ENCODE measurements around the gene EPHB1. TPM values are rescaled to one million over a fixed set of nuclear protein-coding genes. Genes with fewer than 3 reads are reported as not detected.

EPHB1 gene
- polyA plus RNA-seq, 3 donors: 0.06 to 0.55 TPM; not detected in 1

DNA sequence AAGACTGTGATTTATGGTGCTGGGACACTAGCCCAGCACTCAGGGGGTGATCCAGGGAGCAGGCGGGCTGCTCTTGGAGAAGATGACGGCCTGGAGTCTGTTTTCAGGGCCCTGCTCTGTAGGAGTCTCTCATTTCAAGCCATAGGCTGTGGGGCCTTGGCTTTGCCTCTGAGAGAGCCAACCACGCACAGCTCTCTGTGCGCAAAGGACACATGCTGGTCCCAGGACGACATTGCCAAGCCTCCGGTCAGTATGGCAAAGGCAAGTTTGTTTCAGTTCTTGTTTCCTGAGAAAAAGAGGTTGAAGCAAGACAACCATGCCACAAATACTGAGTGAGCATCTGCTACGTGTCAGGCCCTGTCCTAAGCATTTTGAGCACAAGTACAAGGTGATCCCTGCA is 197.1 kb downstream of the EPHB1 start:
- peaks cover 2% of the 10 kb centered on the region for H3K4me1 Mint-ChIP-seq
- Histone ChIP-seq H3K36me3 (replicated peaks in 1 of 2; ENCODE audit: control insufficient read depth in 1 of 2, insufficient read depth in 2 of 2, low read length in 2 of 2) (no peaks in the 10 kb centered on the region), H2AFZ (ENCODE audit: insufficient read depth, low read depth, low read length, poor library complexity, severe bottlenecking) (no peak overlapping the region), H3K4me3 (replicated peaks in 1 of 3; ENCODE audit: low read depth in 2 of 3, low read length in 3 of 3) (no peak overlapping the region), H3K4me1 (ENCODE audit: control insufficient read depth in 1 of 2, insufficient read depth in 2 of 2, low read length in 2 of 2) (no peaks in the 10 kb centered on the region), H3K4me2 (replicated peaks; ENCODE audit: extremely low read depth, low read length, poor library complexity, severe bottlenecking) (no peak overlapping the region), H3K9me3 (replicated peaks in 1 of 2; ENCODE audit: control insufficient read depth in 1 of 2, insufficient read depth in 1 of 2, low read length in 2 of 2) (no peaks in the 10 kb centered on the region), H4K20me1 (ENCODE audit: insufficient read depth, low read length) (no peaks in the 10 kb centered on the region), H3K27ac (ENCODE audit: low read depth in 1 of 2, low read length in 2 of 2) (no peak overlapping the region), H3K79me2 (ENCODE audit: insufficient read depth, low read length) (no peaks in the 10 kb centered on the region), H3K9ac (ENCODE audit: insufficient read depth, low read length, poor library complexity, severe bottlenecking) (no peak overlapping the region), H3K27me3 (ENCODE audit: control insufficient read depth in 2 of 2, insufficient read depth in 2 of 2, low read length in 2 of 2) (no peaks in the 10 kb centered on the region)
- intact Hi-C loops (cut with micrococcal nuclease): no loop called here
- peaks cover 2 to 6% (median 4%) of the 10 kb centered on the region in 3 donors for H3K27me3 Mint-ChIP-seq (ENCODE audit: low read depth in 3 of 3)
- DNase-seq: no peak
- TF ChIP-seq, protein P1, sequence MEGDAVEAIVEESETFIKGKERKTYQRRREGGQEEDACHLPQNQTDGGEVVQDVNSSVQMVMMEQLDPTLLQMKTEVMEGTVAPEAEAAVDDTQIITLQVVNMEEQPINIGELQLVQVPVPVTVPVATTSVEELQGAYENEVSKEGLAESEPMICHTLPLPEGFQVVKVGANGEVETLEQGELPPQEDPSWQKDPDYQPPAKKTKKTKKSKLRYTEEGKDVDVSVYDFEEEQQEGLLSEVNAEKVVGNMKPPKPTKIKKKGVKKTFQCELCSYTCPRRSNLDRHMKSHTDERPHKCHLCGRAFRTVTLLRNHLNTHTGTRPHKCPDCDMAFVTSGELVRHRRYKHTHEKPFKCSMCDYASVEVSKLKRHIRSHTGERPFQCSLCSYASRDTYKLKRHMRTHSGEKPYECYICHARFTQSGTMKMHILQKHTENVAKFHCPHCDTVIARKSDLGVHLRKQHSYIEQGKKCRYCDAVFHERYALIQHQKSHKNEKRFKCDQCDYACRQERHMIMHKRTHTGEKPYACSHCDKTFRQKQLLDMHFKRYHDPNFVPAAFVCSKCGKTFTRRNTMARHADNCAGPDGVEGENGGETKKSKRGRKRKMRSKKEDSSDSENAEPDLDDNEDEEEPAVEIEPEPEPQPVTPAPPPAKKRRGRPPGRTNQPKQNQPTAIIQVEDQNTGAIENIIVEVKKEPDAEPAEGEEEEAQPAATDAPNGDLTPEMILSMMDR (IDR thresholded peaks at IDR 0.05): no peak
- peaks cover 0 to 3% (median 0%) of the 10 kb centered on the region in 7 donors for H3K9me3 Mint-ChIP-seq
- H3K27ac Mint-ChIP-seq: no peak overlapping the region
- no peaks in the 10 kb centered on the region for H3K36me3 Mint-ChIP-seq
- 82% methylated on average over 7 of the region's 7 CpGs for WGBS (ENCODE audit: insufficient coverage)
- H3K4me3 Mint-ChIP-seq: no peak overlapping the region

DNA sequence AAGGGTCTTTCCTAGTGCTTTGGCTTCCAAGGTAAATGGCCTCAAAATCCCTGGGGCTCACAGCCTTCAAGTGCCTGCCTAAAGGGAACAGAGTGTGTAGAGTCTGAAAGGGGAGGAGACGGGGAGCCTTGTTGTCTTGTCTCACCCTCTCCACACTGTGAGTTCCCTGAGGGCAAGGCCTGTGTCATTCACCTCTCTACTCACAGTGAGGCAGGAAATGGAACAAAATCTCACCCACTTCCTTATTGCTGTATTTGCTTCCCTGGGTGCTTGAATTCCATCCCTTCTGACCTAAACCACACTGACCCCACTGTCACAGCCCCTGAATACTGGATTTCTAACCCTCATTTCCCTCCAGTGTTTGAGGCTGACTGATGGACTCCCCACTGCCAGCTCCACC is 197.5 kb downstream of the EPHB1 start:
- Mint-ChIP-seq H3K27ac (no peak overlapping the region), H3K4me1 (peaks cover 2% of the 10 kb centered on the region)
- WGBS (ENCODE audit: insufficient coverage): no CpG with 5 or more reads among the region's 1 CpG

More for the DNA sequence above, 197.5 kb downstream of the EPHB1 start:
- no peak overlapping the region for H3K9ac ChIP-seq (ENCODE audit: insufficient read depth, low read length, poor library complexity, severe bottlenecking)
- Mint-ChIP-seq H3K36me3 (no peaks in the 10 kb centered on the region), H3K4me3 (no peak overlapping the region), H3K9me3 (peaks cover 0 to 3% (median 0%) of the 10 kb centered on the region in 7 donors), H3K27me3 (ENCODE audit: low read depth in 3 of 3) (peaks cover 2 to 4% (median 4%) of the 10 kb centered on the region in 3 donors)
- intact Hi-C loops (cut with micrococcal nuclease): no loop called here
- no peak for DNase-seq
- no peaks in the 10 kb centered on the region for H4K20me1 ChIP-seq (ENCODE audit: insufficient read depth, low read length)
- no peak overlapping the region for H3K4me3 ChIP-seq (replicated peaks in 1 of 3; ENCODE audit: low read depth in 2 of 3, low read length in 3 of 3)
- no peak overlapping the region for H2AFZ ChIP-seq (ENCODE audit: insufficient read depth, low read depth, low read length, poor library complexity, severe bottlenecking)
- no peaks in the 10 kb centered on the region for H3K79me2 ChIP-seq (ENCODE audit: insufficient read depth, low read length)
- no peaks in the 10 kb centered on the region for H3K27me3 ChIP-seq (ENCODE audit: control insufficient read depth in 2 of 2, insufficient read depth in 2 of 2, low read length in 2 of 2)
- no peaks in the 10 kb centered on the region for H3K4me1 ChIP-seq (ENCODE audit: control insufficient read depth in 1 of 2, insufficient read depth in 2 of 2, low read length in 2 of 2)
- no peaks in the 10 kb centered on the region for H3K36me3 ChIP-seq (replicated peaks in 1 of 2; ENCODE audit: control insufficient read depth in 1 of 2, insufficient read depth in 2 of 2, low read length in 2 of 2)
- H3K27ac ChIP-seq (ENCODE audit: low read depth in 1 of 2, low read length in 2 of 2): no peak overlapping the region
- no peaks in the 10 kb centered on the region for H3K9me3 ChIP-seq (replicated peaks in 1 of 2; ENCODE audit: control insufficient read depth in 1 of 2, insufficient read depth in 1 of 2, low read length in 2 of 2)
- H3K4me2 ChIP-seq (replicated peaks; ENCODE audit: extremely low read depth, low read length, poor library complexity, severe bottlenecking): no peak overlapping the region
- TF ChIP-seq, protein P1 (IDR thresholded peaks at IDR 0.05): no peak
